DND-41 (cell line): ENCODE measurements around the gene XIRP2.

Experiments
- CTCF ChIP-seq: IDR thresholded peaks from 2 replicates; pipeline ENCODE4 v1.5.1; 2012; ENCODE audit warnings: borderline replicate concordance, low read length, moderate library complexity, mild to moderate bottlenecking; ENCODE audit not compliant: poor library complexity, severe bottlenecking; ENCODE audit errors: extremely low read depth
- EZH2 ChIP-seq: IDR thresholded peaks from 3 replicates; pipeline ENCODE4 v1.6.1; 2012; ENCODE audit warnings: borderline replicate concordance, low read depth, mild to moderate bottlenecking, moderate library complexity, low read length, inconsistent platforms; ENCODE audit not compliant: severe bottlenecking

GRCh38 chr2:166901336-166901735, 13.1 kb downstream of the XIRP2 start:
- TF ChIP-seq CTCF (no peak), EZH2 (no peak)
